ENCODE data around the gene COMMD6. TPM values are rescaled to one million over a fixed set of nuclear protein-coding genes. Genes with fewer than 3 reads are reported as not detected.

Gene COMMD6
- total RNA-seq, 1 experiment from 2014 or later = 290 TPM

DNA sequence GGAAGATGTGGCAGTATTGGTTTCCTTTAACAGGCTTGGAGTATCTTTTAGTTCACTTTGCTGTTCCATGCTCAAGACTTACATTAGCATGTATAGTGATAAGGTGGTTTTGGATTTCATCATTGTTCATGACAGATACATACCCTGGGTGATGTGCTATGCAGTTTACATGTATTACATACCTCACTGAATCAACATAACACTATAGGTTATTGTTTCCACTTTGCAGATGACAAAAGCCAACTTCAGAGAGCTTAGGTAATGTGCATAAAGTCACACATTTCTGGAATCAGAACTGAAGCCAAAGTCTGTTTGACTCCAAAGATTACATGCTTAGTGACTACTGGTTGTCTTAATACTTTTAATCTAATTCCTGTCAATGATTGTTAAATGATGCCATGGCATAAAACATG lies 7.1 kb downstream of the COMMD6 start:
- DNase-seq (ENCODE audit: low spot score) = no peak

- no peak for DNase-seq (ENCODE audit: low spot score)
Measured at GRCh38 chr13:75521956-75522355, 15.7 kb downstream of the COMMD6 start.

GRCh38 chr13:75518439-75519088 lies 19.1 kb downstream of the COMMD6 start:
- DNase-seq (ENCODE audit: low spot score) = no peak

GRCh38 chr13:75514080-75514995 lies 23.3 kb downstream of the COMMD6 start:
- DNase-seq (ENCODE audit: low spot score) = peak; percentile 24

DNA sequence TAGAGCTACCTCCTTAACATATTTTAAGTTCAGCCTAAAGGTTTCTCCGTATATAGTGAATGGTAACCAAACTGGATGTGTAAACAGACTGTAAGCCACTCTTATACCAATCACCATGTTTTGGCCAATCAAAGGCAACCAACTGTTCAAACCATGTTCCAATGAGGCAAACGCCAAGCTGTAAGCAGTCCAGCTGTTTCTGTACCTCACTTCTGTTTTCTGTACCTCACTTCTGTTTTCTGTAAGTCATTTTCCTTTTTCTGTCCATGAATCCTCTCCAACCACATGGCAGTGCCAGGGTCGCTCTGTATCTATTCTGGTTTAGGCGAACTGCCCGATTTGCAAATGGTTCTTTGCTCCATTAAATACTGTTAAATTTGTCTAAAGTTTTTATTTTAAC lies 24.4 kb downstream of the COMMD6 start:
- no peak for DNase-seq (ENCODE audit: low spot score)

DNA sequence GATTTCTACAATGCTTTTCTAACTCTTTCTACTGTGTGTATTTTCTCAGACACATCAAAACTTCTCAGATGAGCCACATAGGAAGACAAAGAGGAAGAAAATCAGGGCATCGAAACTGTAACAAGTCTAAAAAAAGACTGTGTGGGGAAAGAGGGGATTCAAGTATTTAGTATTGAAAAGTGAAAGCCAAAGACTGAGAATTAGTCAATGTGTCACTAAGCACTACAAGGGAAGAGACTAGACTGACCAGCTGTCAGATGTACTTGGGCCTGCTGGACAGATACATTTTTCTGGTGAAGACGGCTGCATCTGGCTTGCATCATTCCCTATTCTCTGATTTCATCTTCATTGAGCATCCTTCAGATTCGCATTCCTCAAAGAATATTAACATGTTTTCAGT lies 25.4 kb downstream of the COMMD6 start:
- DNase-seq (ENCODE audit: low spot score) = no peak

- no peak for DNase-seq (ENCODE audit: low spot score)
Measured at GRCh38 chr13:75511051-75511625, 26.5 kb downstream of the COMMD6 start.

GRCh38 chr13:75508002-75508548 lies 29.6 kb downstream of the COMMD6 start:
- DNase-seq (ENCODE audit: low spot score) = no peak

GRCh38 chr13:75507027-75508001 lies 30.3 kb downstream of the COMMD6 start:
- DNase-seq (ENCODE audit: low spot score) = no peak

GRCh38 chr13:75506018-75506417 lies 31.6 kb downstream of the COMMD6 start:
- no peak for DNase-seq (ENCODE audit: low spot score)

DNA sequence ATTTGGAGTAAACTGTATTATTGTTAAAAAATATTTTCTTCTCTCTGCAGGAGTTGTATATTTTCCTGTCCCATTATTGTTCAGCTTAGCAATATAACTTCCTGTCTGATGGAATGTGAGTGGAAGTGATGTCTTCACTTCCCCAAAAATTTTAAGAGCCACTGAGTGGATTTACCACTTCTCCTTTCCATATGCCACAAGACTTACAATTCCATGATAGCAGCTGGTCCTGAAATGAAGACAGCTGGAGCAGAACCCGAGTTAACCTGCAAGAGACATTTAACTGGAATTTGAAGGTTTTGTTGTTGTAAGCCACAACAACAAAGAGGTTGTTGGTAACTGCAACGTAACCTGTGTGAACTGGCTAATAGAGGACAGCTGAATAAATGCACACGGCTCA lies 32.3 kb downstream of the COMMD6 start:
- no peak for DNase-seq (ENCODE audit: low spot score)

- no peak for DNase-seq (ENCODE audit: low spot score)
Measured at GRCh38 chr13:75495938-75496337, 41.7 kb downstream of the COMMD6 start.

GRCh38 chr13:75494491-75494890 lies 43.1 kb downstream of the COMMD6 start:
- no peak for DNase-seq (ENCODE audit: low spot score)

DNA sequence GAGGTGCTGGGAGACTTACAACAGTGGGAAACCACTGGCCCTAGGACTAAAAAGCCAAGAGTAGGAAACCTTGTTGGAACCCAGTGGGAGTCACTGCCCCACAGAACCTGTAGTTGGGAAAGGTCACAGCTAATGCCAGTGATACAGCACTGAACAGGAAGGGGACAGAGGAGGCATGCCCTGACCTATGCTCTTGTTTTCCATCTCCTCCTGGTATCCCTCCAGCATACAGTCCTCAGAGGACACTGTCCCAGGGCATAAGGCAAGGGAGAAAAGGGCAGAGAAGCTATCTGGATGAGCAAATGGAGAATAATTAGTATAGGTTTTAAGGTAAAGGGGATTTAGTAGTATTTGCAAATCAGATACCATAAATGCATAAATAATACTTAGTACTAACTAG lies 44.5 kb downstream of the COMMD6 start:
- no peak for DNase-seq (ENCODE audit: low spot score)

- DNase-seq (ENCODE audit: low spot score) = no peak
Measured at GRCh38 chr13:75492389-75492788, 45.3 kb downstream of the COMMD6 start.

DNA sequence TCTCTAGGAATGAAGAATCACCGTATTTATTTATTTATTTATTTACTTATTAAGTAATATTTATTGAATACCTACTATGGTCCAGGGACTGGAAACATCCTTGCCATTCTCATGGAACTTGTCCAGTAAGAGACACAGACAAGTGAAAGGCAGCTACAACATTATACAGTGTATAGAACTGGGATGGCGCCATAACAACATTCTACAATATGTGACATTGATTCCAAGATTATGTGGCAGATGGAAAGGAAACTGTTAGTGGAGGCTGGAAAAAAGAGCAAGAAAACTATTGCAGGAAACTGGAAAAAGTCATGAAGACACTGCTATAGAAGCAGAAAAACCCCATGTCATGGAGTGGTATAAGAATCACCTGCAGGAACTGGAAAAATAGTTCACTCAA lies 46.3 kb downstream of the COMMD6 start:
- DNase-seq (ENCODE audit: low spot score) = no peak

DNA sequence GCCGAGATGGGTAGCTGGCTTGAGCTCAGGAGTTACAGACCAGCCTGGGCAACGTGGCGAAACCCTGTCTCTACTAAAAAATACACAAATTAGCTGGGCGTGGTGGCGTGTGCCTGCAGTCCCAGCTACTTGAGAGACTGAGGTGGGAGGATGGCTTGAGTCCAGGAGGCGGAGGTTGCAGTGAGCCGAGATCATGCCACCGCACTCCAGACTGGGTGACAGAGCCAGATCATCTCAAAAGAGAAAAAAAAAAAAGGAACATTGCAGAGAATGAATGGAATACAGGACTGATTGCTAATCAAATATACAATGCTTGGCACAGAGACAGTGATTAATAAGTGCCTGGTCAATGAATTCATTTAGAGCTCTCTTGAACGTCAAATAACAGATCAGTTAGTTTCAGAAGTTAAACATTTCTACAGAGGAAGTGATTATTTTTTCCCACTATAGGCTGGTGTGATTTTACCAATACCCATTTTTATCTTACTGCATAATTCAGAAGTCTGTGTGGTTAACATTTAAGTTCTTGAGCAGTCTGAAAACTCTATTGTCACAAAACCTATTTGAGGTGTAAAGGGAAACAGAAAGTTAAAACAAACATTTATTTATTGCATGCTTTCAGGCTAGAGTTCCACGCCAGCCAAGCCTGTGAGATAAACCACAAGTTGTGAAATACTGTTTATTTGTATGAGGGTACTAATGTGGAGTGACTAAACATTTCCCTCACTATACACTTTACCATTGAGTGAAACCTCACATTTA lies 48.0 kb downstream of the COMMD6 start:
- peak; percentile 49 for DNase-seq (ENCODE audit: low spot score)

GRCh38 chr13:75486146-75487062 lies 51.2 kb downstream of the COMMD6 start:
- DNase-seq (ENCODE audit: low spot score) = no peak

GRCh38 chr13:75485286-75486062 lies 52.2 kb downstream of the COMMD6 start:
- peak; percentile 52 for DNase-seq (ENCODE audit: low spot score)
